HG02970 (cell line): ENCODE measurements around the gene NOX1.

Source experiments
- ATAC-seq: cut with Tn5 transposase; IDR thresholded peaks from one replicate; pipeline ENCODE4 v1.9.1; 2021; ENCODE audit warnings: mild to moderate bottlenecking, moderate library complexity, moderate number of reproducible peaks; ENCODE audit not compliant: unreplicated experiment, low FRiP score

NOX1 gene

GRCh38 chrX:100874325-100874724, at the start of gene NOX1:
Gene NOX1 (minus strand): TSS chrX:100874359. CDS start chrX:100874139, 220 bp downstream.
- ATAC-seq, result no peak

GRCh38 chrX:100915562-100915961, 41.4 kb upstream of the NOX1 start:
- ATAC-seq, result no peak

- no peak for ATAC-seq
Observed at GRCh38 chrX:100913111-100913510, 39.0 kb upstream of the NOX1 start.

GRCh38 chrX:100911731-100912130, 37.6 kb upstream of the NOX1 start:
- no peak for ATAC-seq

- no peak for ATAC-seq
Observed at GRCh38 chrX:100905620-100906019, 31.5 kb upstream of the NOX1 start.

GRCh38 chrX:100904433-100904832, 30.3 kb upstream of the NOX1 start:
- ATAC-seq, result no peak

GRCh38 chrX:100895365-100896075, 21.4 kb upstream of the NOX1 start:
- ATAC-seq, result no peak

GRCh38 chrX:100883654-100884053, 9.5 kb upstream of the NOX1 start:
- ATAC-seq, result no peak

- ATAC-seq, result no peak
Observed at GRCh38 chrX:100880368-100880767, 6.2 kb upstream of the NOX1 start.

- ATAC-seq, result no peak
Observed at GRCh38 chrX:100871594-100872560, 2.3 kb downstream of the NOX1 start.

- ATAC-seq, result no peak
Observed at GRCh38 chrX:100870527-100870926, 3.6 kb downstream of the NOX1 start.

- no peak for ATAC-seq
Observed at GRCh38 chrX:100868273-100868672, 5.9 kb downstream of the NOX1 start.

GRCh38 chrX:100864657-100865391, 9.3 kb downstream of the NOX1 start:
- ATAC-seq, result no peak

- ATAC-seq, result no peak
Observed at GRCh38 chrX:100863326-100863864, 10.8 kb downstream of the NOX1 start.

GRCh38 chrX:100852810-100853209, 21.3 kb downstream of the NOX1 start:
- ATAC-seq, result no peak

GRCh38 chrX:100850317-100850716, 23.8 kb downstream of the NOX1 start:
- no peak for ATAC-seq

GRCh38 chrX:100831219-100831946, 42.8 kb downstream of the NOX1 start:
- ATAC-seq, result no peak

- no peak for ATAC-seq
Observed at GRCh38 chrX:100830547-100830946, 43.6 kb downstream of the NOX1 start.

- no peak for ATAC-seq
Observed at GRCh38 chrX:100830143-100830542, 44.0 kb downstream of the NOX1 start.

- peak; percentile 70 for ATAC-seq
Observed at GRCh38 chrX:100829730-100830129, 44.4 kb downstream of the NOX1 start.
